Measurements from ENCODE around the gene HACD4.

HACD4 gene, protein sequence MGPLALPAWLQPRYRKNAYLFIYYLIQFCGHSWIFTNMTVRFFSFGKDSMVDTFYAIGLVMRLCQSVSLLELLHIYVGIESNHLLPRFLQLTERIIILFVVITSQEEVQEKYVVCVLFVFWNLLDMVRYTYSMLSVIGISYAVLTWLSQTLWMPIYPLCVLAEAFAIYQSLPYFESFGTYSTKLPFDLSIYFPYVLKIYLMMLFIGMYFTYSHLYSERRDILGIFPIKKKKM

GRCh38 chr9:21031091-21031807, at the start of gene HACD4:
TSS of gene HACD4 (minus strand) at chr9:21031640. CDS start at chr9:21031590, 50 bp downstream.
- peak; percentile 77 for DNase-seq

GRCh38 chr9:21080793-21081192, 49.4 kb upstream of the HACD4 start:
- no peak for DNase-seq

DNA sequence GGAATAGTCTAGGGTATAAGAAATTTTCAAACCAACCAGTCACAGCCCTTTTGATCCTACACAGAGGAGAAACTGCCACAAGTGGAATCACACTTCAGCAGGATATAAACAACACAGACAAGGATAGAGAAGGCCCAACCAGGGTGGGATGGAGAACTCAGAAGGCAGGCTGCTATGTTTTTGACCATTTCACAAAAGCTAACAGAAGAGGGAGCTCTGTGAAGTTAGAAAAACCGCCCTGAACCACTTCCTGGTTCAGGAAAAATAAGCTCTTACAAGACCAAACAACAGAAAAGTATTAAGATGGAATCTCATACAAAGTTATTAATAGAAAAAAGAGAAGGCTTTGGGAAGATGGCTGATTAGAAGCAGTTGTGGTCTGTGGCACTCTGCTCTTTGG, 47.3 kb upstream of the HACD4 start:
- DNase-seq, result peak; percentile 39

- no peak for DNase-seq
These were observed 46.3 kb upstream of the HACD4 start, which contains the start of gene IFNB1 for GRCh38 chr9:21077781-21078180. TSS of gene IFNB1 (minus strand) at chr9:21077942. CDS start at chr9:21077869, 73 bp downstream.

GRCh38 chr9:21075484-21075883, 44.0 kb upstream of the HACD4 start:
- DNase-seq, result no peak

DNA sequence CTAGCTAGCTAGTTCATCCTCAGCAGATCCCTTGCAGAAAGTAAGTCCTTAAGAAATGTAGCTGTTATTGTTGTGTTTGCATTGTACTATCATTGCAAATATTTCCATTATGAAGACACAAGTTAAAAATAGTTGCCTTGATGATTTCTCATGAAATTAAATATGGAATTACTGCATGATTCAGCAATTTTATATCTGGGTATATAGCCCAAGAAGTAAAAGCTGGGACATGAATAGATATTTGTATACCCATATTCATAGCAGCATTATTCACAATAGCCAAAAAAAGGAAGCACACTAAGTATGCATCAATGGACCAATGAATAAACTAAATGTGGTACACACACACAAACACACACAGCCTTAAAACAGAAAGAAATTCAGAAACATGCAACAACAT, 39.5 kb upstream of the HACD4 start:
- no peak for DNase-seq

GRCh38 chr9:21070171-21070571, 38.7 kb upstream of the HACD4 start:
- no peak for DNase-seq

GRCh38 chr9:21060919-21061561, 29.6 kb upstream of the HACD4 start:
- DNase-seq, result peak; percentile 21

- no peak for DNase-seq
These were observed 25.5 kb upstream of the HACD4 start for GRCh38 chr9:21056931-21057330.

DNA sequence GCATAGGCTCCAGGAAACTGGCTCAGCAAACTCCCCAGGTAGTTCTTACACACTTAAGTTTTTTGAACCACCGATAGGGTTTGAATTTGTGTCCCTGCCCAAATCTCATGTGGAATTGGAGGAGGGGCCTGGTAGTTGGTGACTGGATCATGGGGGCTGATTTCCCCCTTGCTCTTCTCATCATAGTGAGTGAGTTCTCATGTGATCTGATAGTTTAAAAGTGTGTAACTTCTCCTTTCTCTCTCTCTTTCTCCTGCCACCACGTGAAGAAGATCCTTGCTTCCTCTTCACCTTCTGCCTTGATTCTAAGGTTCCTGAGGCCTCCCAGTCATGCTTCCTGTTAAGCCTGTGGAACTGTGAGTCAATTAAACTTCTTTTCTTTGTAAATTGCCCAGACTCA, 22.4 kb upstream of the HACD4 start:
- DNase-seq, result no peak

DNA sequence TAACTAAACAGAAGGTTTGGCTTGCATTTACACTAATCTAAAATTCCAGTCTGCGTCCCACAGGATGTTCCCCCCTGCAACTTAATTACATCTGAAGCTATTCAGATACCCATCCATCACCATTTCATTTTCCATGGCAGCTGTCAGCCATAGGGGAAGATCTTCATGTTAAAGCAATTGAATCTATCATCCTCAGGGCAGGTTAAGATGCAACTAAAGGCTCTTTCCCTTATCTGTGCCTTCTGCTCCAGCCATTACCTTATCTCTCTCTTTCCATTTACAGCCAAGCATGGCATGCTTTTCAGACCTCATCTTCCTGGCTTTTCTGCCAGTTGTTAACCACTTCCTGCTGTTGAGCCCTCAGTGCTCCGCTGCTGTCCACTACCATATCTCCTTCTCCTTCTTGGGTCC, 15.8 kb upstream of the HACD4 start:
- DNase-seq, result no peak

DNA sequence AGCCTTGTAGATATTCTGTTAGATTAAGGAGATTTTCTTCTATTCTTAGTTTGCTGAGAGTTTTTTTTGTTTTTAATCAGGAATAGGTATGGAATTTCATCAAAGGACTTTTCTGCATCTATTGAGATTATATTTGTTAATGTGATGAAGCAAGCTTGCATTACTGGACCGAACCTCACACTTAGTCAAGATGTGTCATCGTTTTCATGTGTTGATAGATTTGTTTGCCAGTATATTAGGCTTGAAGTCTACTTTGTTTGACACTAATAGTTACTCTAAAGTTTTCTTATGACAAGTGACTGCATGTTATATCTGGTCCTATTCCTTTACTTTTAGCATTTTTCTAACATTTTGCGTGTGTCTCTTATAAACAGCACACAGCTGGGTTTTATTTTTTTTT, 12.4 kb upstream of the HACD4 start:
- DNase-seq, result no peak

DNA sequence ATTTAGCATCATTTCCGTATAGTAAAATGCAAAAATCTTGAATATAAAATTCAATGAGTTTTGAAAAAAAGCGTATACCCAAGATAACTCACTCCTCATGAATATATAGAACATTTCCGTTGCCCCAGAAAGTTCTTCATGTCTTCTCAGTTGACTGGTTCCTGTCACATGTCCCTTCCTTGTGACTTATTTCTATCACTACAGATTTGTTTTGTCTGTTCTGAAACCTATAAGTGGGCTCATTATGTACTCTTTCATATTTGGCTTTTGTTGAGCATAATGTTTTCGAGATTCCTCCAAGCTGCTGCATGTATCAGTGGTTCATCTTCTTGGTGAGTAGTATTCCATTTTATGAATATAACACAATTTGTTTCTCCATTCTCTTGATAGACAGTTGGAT, 11.0 kb upstream of the HACD4 start:
- DNase-seq, result no peak

GRCh38 chr9:21039302-21039701, 7.9 kb upstream of the HACD4 start:
- DNase-seq, result no peak

DNA sequence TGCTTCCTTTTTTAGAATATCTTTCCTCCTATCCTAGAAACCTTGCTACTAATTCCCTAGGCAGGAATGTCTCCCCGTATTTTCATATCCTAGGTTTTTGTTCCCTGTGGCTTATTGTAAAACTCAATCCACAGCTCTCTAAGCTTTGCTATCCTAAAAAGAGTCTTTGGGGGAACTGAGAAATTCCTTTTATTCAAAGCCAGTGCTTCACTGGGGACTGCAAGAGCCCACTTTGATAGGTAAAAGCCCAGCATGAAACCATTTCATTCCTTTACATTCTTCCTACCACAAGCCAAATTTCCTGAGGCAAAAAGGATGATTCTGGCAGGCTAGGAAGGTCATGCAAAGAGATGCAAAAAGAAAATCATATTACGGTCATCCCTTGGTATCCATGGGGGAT, 5.8 kb upstream of the HACD4 start:
- no peak for DNase-seq

GRCh38 chr9:21031808-21032183, 356 bp upstream of the HACD4 start:
- no peak for DNase-seq

GRCh38 chr9:21030389-21031035, 928 bp downstream of the HACD4 start:
- DNase-seq, result peak; percentile 57

DNA sequence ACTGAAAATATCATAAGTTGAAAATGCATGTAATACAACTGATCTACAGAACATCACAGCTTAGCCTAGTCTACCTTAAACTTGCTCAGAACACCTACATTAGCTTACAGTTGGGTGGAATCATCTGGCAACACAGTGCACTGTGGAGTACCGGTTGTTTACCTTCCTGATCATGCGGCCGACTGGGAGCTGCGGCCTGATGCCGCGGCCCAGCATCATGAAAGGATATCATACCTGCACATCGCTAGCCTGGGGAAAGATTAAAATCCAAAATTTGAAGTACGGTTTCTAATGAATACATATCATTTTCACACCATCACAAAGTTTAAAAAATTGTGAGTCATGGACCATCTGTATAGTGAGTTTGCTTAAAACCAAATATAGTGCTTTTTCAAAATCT, 1.8 kb downstream of the HACD4 start:
- DNase-seq, result no peak

DNA sequence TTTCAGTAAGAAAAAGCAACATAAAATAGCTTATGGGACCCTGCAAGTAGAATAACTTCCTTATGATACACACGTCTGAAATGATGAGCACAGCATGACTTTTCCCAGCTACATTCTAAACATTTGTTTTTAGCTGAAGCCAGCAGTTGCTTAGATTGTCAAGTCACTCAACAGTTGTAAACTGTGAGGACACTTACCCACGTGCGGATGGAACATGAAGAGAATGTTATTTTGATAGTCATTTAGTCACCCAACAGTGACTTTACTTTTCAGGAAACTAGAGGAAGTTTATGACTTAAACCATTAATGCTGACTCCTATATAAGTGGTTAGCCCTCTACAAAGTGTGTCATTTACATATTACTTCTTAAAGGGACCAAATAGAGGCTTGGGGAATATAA, 3.0 kb downstream of the HACD4 start:
- DNase-seq, result no peak

DNA sequence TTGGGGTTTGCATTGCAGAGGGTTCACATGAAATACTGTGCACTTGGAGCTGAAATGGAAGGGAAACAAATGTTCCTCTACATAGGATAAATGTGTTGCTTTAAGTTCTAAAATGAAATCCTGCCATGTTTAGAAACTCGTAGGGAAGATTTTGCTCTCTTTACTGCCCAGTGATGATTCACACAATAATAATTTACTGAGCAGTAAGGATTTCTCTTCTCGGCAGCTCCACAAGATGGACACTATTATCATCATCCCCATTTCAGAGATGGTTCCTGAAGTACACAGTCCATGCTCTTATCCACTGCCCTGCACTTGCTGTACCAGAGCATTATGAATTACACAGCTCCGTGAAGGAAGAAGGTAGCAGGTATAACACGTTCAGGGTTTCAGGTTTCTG, 4.1 kb downstream of the HACD4 start:
- DNase-seq, result no peak

GRCh38 chr9:21023861-21024260, 7.6 kb downstream of the HACD4 start:
- no peak for DNase-seq

GRCh38 chr9:21018177-21018576, 13.3 kb downstream of the HACD4 start:
- DNase-seq, result no peak

DNA sequence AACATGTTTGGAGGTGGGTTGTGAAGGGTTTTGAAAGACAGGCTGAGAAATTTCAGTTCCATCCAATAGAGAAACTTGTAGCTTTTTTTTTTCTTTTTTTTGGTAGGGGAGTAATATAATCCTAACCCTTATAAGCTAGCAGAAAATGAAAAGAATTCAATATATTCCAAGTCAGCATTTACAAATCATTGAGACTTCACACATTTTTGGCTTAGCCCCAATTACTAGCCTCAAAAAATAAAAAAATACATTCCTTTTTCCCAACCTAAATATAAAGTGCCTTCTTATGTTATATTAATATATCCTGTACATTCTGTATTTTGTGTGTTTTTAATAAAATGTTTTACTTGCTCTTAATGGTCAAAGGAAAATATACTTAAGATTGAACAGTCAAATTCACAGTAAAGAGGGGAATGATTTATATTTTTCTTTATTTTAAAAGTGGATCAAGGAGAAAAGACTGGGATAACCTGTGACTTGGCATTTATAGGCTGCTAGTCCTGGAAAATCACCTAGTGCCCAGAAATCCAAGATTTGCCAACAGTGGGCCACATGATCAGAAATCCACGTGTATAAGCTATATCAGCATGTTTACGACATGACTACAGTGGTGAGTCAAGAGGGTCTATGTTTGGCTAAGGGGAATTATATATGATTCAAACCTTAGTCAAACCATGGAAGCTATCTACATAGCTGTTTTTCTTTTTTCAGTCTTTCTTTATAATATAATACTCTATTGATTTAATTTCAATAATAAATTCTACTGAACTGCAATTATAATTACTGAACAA, 14.5 kb downstream of the HACD4 start:
- DNase-seq, result no peak

All from CD4-positive, alpha-beta T cell treated with Interleukin-17A for 1 hour (primary cell).